Thyroid gland (tissue), 4 donors: ENCODE results near the gene REEP1. TPM values are rescaled to one million over a fixed set of nuclear protein-coding genes. Genes with fewer than 3 reads are reported as not detected.

Experiments used
- DNase-seq, 2 donors: peaks; one replicate each; pipeline ENCODE4 v3.0.0-alpha.2; 2019
- H3K27ac ChIP-seq, 3 donors: fragments of 200-600 bp; sonication (generic); 1 replicate in 2 of 3; 2 replicates in 1 of 3; pipeline ENCODE4 v1.5.1; 2016 to 2019; ENCODE audit warnings: mild to moderate bottlenecking in 1 of 3, moderate library complexity in 1 of 3
- H3K27me3 ChIP-seq: fragments of 200-600 bp; sonication (generic); one replicate; pipeline ENCODE4 v1.5.1; 2019
- H3K36me3 ChIP-seq, 2 donors: fragments of 200-600 bp; sonication (generic); one replicate each; pipeline ENCODE4 v1.5.1; 2016 to 2019
- H3K4me1 ChIP-seq, 2 donors: fragments of 200-600 bp; sonication (generic); one replicate each; pipeline ENCODE4 v1.5.1; 2017 to 2019
- H3K4me3 ChIP-seq, 3 donors: fragments of 200-600 bp; sonication (generic); replicated peaks in 1 of 3; 1 replicate in 2 of 3; 2 replicates in 1 of 3; pipeline ENCODE4 v1.5.1; 2016; ENCODE audit warnings: mild to moderate bottlenecking in 1 of 3
- H3K9me3 ChIP-seq: fragments of 200-600 bp; sonication (generic); one replicate; pipeline ENCODE4 v1.5.1; 2017
- CTCF ChIP-seq, 6 experiments: fragments of 200-600 bp in 3 of 6; fragments of 450-650 bp in 3 of 6; sonication (generic) in 3 of 6; IDR thresholded peaks; one replicate each; pipeline ENCODE4 v1.5.1; 2016 to 2019; ENCODE audit warnings: antibody characterized with exemption in 6 of 6, mild to moderate bottlenecking in 2 of 6, inconsistent platforms in 1 of 6, moderate library complexity in 1 of 6
- POLR2A ChIP-seq, 2 donors: fragments of 450-650 bp; IDR thresholded peaks; one replicate each; pipeline ENCODE4 v1.6.1; 2017; ENCODE audit warnings: antibody characterized with exemption in 2 of 2, mild to moderate bottlenecking in 2 of 2, moderate library complexity in 1 of 2
- WGBS, 2 donors: methylation state at CpG; one replicate each; pipeline ENCODE4 v1.1.5; 2017; 5-methylcytosine and 5-hydroxymethylcytosine counted together
- intact Hi-C: fragments of 100-400 bp; cut with DNase I; formaldehyde crosslinking; loops from one replicate; pipeline ENCODE4 v1.15.1; 2023
- total RNA-seq, 4 donors: library from RNA; depleted of rRNA; stranded (reverse); fragments of >200 nt; gene quantifications; one replicate each; pipeline ENCODE4 v1.2.3, GENCODE V29; 2016

REEP1 gene
- total RNA-seq, 4 donors from 2014 or later = 2.5 to 7.1 (median 5.5) TPM

DNA sequence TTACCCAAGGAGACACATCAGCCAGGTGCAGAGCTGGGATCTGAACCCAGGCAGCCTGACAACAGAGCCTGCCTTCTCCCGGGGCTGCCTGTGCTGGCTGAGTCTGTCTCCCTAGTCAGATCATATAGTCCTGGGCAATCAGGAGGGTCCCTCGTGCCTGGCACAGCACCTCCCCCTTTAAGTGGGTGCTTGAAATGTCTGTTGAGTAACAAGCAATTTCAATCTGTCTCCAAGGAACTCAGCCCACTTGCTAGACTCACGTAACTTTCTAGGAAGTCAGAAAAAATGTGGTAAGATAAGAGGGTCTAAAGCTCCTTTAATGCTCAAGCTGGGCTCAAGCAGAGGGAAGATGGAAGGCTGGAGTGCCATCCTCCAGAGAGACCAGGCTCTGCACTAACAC lies 51.9 kb downstream of the REEP1 start:
- no peak overlapping the region for H3K27ac ChIP-seq
- H3K4me1 ChIP-seq = peaks cover 14 to 17% of the 10 kb centered on the region in 2 donors
- 60 to 62% methylated on average over 3 of the region's 3 CpGs for WGBS, 2 donors

GRCh38 chr2:86284987-86285386 lies 52.4 kb downstream of the REEP1 start:
- DNase-seq = no peak
- no peaks in the 10 kb centered on the region for H3K27me3 ChIP-seq
- WGBS, 2 donors = 89 to 91% methylated on average over 3 of the region's 3 CpGs
- H3K36me3 ChIP-seq = no peaks in the 10 kb centered on the region
- H3K4me1 ChIP-seq = peaks cover 14 to 17% of the 10 kb centered on the region in 2 donors
- intact Hi-C loops = no loop called here
- no peak overlapping the region for H3K27ac ChIP-seq
- H3K4me3 ChIP-seq = no peak overlapping the region
- no peak for TF ChIP-seq POLR2A (IDR thresholded peaks at IDR 0.05)
- TF ChIP-seq CTCF (IDR thresholded peaks at IDR 0.05) = no peak
- no peaks in the 10 kb centered on the region for H3K9me3 ChIP-seq

More for the DNA sequence above, 51.9 kb downstream of the REEP1 start:
- Histone ChIP-seq H3K4me3 (no peak overlapping the region), H3K9me3 (no peaks in the 10 kb centered on the region), H3K27me3 (no peaks in the 10 kb centered on the region), H3K36me3 (no peaks in the 10 kb centered on the region)
- TF ChIP-seq POLR2A (IDR thresholded peaks at IDR 0.05) = no peak
- no peak for TF ChIP-seq CTCF (IDR thresholded peaks at IDR 0.05)
- intact Hi-C loops = no loop called here
- DNase-seq = no peak

- DNase-seq = peak; percentile 17 to 30
- no peaks in the 10 kb centered on the region for H3K27me3 ChIP-seq
- no peaks in the 10 kb centered on the region for H3K36me3 ChIP-seq
- 77 to 86% methylated on average over 9 to 12 of the region's 12 CpGs for WGBS, 2 donors
- no peak overlapping the region for H3K4me3 ChIP-seq
- H3K9me3 ChIP-seq = no peaks in the 10 kb centered on the region
- intact Hi-C loops = no loop called here
- TF ChIP-seq POLR2A (IDR thresholded peaks at IDR 0.05) (no peak), CTCF (IDR thresholded peaks at IDR 0.05) (no peak)
- H3K4me1 ChIP-seq = peaks cover 14 to 17% of the 10 kb centered on the region in 2 donors
- peak overlapping the region in 1 of 3 donors; percentile 23 for H3K27ac ChIP-seq
Measured at GRCh38 chr2:86284401-86284841, 53.0 kb downstream of the REEP1 start.

DNA sequence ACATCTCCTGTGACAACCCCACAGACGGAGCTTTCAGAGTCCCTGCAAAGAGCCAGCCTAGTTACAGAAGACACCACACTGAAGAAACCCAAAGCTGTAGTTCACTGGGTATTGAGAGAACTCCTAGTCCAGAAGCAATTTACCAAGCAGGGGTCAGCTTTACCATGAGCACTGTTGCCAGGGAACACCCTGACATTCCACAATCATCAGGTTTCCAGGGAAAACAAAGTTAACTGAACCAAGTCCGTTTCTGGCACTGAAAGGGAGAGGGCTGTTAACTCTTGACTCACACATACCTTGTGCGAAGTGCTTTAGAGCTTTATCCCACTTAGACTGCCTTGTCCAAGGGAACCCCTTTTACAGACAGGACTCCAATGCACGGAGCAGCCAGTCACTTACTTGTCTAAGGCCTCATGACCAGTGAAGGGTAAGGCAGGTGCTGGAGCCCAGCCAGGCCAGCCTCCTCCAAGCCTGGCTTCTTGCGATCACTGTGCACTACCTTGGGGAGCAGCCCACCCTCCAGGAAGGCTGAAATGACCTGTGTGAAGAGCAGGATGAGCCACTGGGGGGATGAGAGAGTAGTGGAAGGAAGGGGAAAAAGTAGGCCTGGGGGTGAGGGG lies 53.9 kb downstream of the REEP1 start:
- Histone ChIP-seq H3K27ac (peak overlapping the region in 1 of 3 donors; percentile 23), H3K4me1 (peaks cover 14 to 17% of the 10 kb centered on the region in 2 donors), H3K27me3 (no peaks in the 10 kb centered on the region), H3K9me3 (no peaks in the 10 kb centered on the region), H3K4me3 (no peak overlapping the region), H3K36me3 (no peaks in the 10 kb centered on the region)
- 37 to 60% methylated on average over 4 to 5 of the region's 5 CpGs for WGBS, 2 donors
- DNase-seq = peak; percentile 53 to 61
- intact Hi-C loops = no loop called here
- no peak for TF ChIP-seq POLR2A (IDR thresholded peaks at IDR 0.05)
- no peak for TF ChIP-seq CTCF (IDR thresholded peaks at IDR 0.05)

- DNase-seq = no peak
- H3K27ac ChIP-seq = no peak overlapping the region
- H3K4me1 ChIP-seq = peaks cover 14 to 17% of the 10 kb centered on the region in 2 donors
- WGBS, 2 donors = 93 to 95% methylated on average over 10 to 14 of the region's 14 CpGs
- no peaks in the 10 kb centered on the region for H3K9me3 ChIP-seq
- TF ChIP-seq CTCF (IDR thresholded peaks at IDR 0.05) (no peak), POLR2A (IDR thresholded peaks at IDR 0.05) (no peak)
- intact Hi-C loops = no loop called here
- H3K36me3 ChIP-seq = no peaks in the 10 kb centered on the region
- H3K27me3 ChIP-seq = no peaks in the 10 kb centered on the region
- H3K4me3 ChIP-seq = no peak overlapping the region
Measured at GRCh38 chr2:86281066-86281700, 56.2 kb downstream of the REEP1 start.
